ENCODE results near the gene ELOVL6.

GRCh38 chr4:110137829-110138228 lies 60.6 kb downstream of the ELOVL6 start:
- TF ChIP-seq CTCF (IDR thresholded peaks at IDR 0.05 in 4 of 5, conservative IDR thresholded peaks at IDR 0.05 in 1 of 5) (no peak), POLR2A (IDR thresholded peaks at IDR 0.05) (no peak)
